ENCODE results near the gene MYEF2. TPM values are rescaled to one million over a fixed set of nuclear protein-coding genes. Genes with fewer than 3 reads are reported as not detected.
A peak's percentile ranks its signal among the peaks of the same experiment; 100 is the strongest.

The MYEF2 gene
- total RNA-seq (2016; rRNA removed; fragmentation: Illumina TruSeq; extraction: Trizol), result 9.6 and 10.3 TPM in 2 replicates
- 1.3 and 1.5 TPM in 2 replicates for total RNA-seq (2016; cell fraction: cytosol; rRNA removed; fragmentation: Illumina TruSeq; extraction: Trizol; ENCODE audit: low read depth)
- total RNA-seq (2016; cell fraction: insoluble cytoplasmic fraction; rRNA removed; fragmentation: Illumina TruSeq; extraction: Trizol), result 9.8 and 10.5 TPM in 2 replicates
- total RNA-seq (2016; cell fraction: membrane; rRNA removed; fragmentation: Illumina TruSeq; extraction: Trizol), result 2.8 and 2.9 TPM in 2 replicates
- total RNA-seq (2016; cell fraction: nucleus; rRNA removed; fragmentation: Illumina TruSeq; extraction: Trizol), result 20.3 and 22.4 TPM in 2 replicates
- polyA plus RNA-seq (2011; rRNA removed), result 10.1 and 10.5 TPM in 2 replicates
- 1.1 and 2.7 TPM in 2 replicates for polyA plus RNA-seq (2011; cell fraction: cytosol; rRNA removed)
- 14.4 and 27.1 TPM in 2 replicates for polyA plus RNA-seq (2011; cell fraction: nucleus; rRNA removed)
- polyA plus RNA-seq (2012), result 17.6 and 18.9 TPM in 2 replicates
- polyA plus RNA-seq (2016; cell fraction: cytosol; fragmentation: Illumina TruSeq; extraction: Trizol; ENCODE audit: low read depth), result 0.48 and 0.97 TPM in 2 replicates
- polyA plus RNA-seq (2016; cell fraction: insoluble cytoplasmic fraction; fragmentation: Illumina TruSeq; extraction: Trizol; ENCODE audit: low read depth), result 14.5 and 16.0 TPM in 2 replicates
- 2.0 and 2.5 TPM in 2 replicates for polyA plus RNA-seq (2016; cell fraction: membrane; fragmentation: Illumina TruSeq; extraction: Trizol; ENCODE audit: low read depth)
- polyA plus RNA-seq (2016; cell fraction: nucleus; fragmentation: Illumina TruSeq; extraction: Trizol; ENCODE audit: insufficient read depth, low read depth), result 31.6 and 32.7 TPM in 2 replicates
- 1.1 TPM in 1 of 2 replicates, not detected in the other for polyA minus RNA-seq (2011; rRNA and poly(A)+ RNA removed; ENCODE audit: low replicate concordance)
- 3.6 and 5.5 TPM in 2 replicates for polyA minus RNA-seq (2011; cell fraction: cytosol; rRNA and poly(A)+ RNA removed)
- 48.7 and 49.9 TPM in 2 replicates for polyA minus RNA-seq (2011; cell fraction: nucleus; rRNA and poly(A)+ RNA removed)
- Bru-seq, nascent RNA, result percentile 73 among the genes with signal in this experiment
- BruChase-seq, experiment 1, labeled RNA remaining after a 6-hour chase, result percentile 71 among the genes with signal in this experiment
- BruChase-seq, experiment 2, labeled RNA remaining after a 2-hour chase, result percentile 79 among the genes with signal in this experiment
- long read RNA-seq, experiment 1, partial matches to known transcripts, result 0 of 3 reads
- long read RNA-seq, experiment 1, other reads (novel, unspliced or antisense), result 3 of 3 reads
- long read RNA-seq, experiment 2, partial matches to known transcripts, result 1 of 13 reads
- long read RNA-seq, experiment 2, other reads (novel, unspliced or antisense), result 12 of 13 reads

DNA sequence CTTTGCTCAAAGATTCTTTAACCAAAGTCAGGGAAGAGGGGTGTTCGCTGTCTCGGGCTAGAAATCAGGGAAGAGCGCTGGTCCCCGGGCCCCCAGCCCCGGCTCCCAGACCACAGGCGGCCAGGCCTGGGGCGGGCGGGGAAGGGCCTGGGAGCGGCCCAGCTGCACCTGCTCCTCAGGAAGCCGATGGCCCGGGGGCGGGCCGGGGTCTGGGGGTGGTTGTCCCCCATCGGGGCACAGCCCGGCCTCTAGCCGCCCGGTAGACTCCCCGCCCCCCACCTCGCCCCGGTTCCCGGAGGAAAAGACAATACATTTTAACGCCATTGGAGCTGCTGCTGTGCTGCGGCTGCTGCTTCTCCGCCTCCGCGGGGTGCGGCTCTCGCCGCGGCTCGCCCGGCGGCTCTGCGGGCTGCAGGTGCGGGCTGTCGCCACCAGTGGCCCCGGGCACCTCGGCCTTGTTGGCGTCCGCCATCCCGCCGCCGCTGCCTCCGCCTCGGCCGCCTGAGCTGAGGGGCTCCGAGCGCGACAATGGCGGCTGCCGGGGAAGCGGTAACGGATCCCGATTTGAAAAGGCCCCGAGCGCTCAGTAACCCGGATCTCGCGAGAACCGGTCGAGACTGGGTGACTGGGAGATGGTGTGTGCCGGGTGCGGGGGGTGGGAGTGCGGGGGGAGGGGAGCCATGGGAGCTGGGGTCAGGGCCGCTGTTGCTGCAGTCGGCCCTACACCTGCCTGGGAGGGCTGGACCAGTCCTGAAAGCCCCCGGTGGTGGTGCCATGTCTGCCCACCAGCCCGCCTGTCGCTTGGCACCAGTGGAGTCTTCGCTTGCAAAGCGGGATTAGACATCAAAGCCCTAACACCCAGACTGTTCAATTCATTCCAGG lies at the start of gene MYEF2:
MYEF2 (minus strand) TSS at position 530 of the 882 bp plus-strand sequence; CDS start at position 472, 58 bp downstream.
- intact Hi-C loops (cut with micrococcal nuclease; ENCODE audit: unreplicated experiment), result no loop called here
- DNase-seq (ENCODE audit: low spot score) (peak; percentile 28), FAIRE-seq (no peak), ATAC-seq (peak; percentile 93)
- Histone ChIP-seq H3K36me3 (replicated peaks in 1 of 2; ENCODE audit: control insufficient read depth in 1 of 2, insufficient read depth in 2 of 2, low read length in 2 of 2) (no peaks in the 10 kb centered on the region), H3K27me3 (ENCODE audit: control insufficient read depth in 1 of 2, insufficient read depth in 2 of 2, low read length in 2 of 2) (0 out of 5 replicates have a peak, but pooled peaks cover 0 to 4% of the 10 kb centered on the region in 2 experiments), H2AFZ (ENCODE audit: low read length) (no peak within 1 kb of the TSS), H3K27ac (ENCODE audit: extremely low read length, insufficient read depth, low read length) (no peak within 1 kb of the TSS), H4K20me1 (ENCODE audit: insufficient read depth, low read length) (no peaks in the 10 kb centered on the region), H3K9me3 (ENCODE audit: low read length) (peaks cover 3% of the 10 kb centered on the region; the same call in 1 of the 2 replicates), H3K4me3 (replicated peaks in 1 of 3; ENCODE audit: insufficient read depth in 1 of 3, low read depth in 2 of 3, low read length in 3 of 3) (peak within 1 kb of the TSS; percentile 66 to 68 (median 66)), H3K79me2 (ENCODE audit: insufficient read depth, low read length) (peaks cover 4% of the 10 kb centered on the region), H3K9ac (ENCODE audit: insufficient read depth, low read depth, low read length) (peak within 1 kb of the TSS; percentile 72; the same call in 1 of the 2 replicates), H3K4me1 (ENCODE audit: insufficient read depth, low read length) (peaks cover 11% of the 10 kb centered on the region), H3K4me2 (ENCODE audit: low read depth, low read length) (peak within 1 kb of the TSS; percentile 65)
- 37% methylated on average over 19 of the region's 71 CpGs for WGBS (ENCODE audit: low lambda C conversion rate)
- CTCF ChIA-PET (ENCODE audit: low intra/inter-chr PET ratio, low total read pairs), result no interaction called here
- BruUV-seq (replicated peaks), result no TSS peak
- POLR2A ChIA-PET, result interaction anchor here (1.0 kb wide), 1 partner anchor 153 kb away, joined by 3 read pairs; the partner anchor contains the start of gene DUT
- in situ Hi-C loops (cut with HindIII; ENCODE audit: extremely low pct_ligation_motif_present, low pct_unique_long_range_greater_than_20kb), result no loop called here
- TF ChIP-seq ATF7-NPFF (CRISPR knock-in tag; IDR thresholded peaks at IDR 0.05; ENCODE audit: low read depth) (peak; percentile 71), MIER3 (CRISPR knock-in tag; IDR thresholded peaks at IDR 0.05; ENCODE audit: borderline replicate concordance) (no peak), MXI1 (IDR thresholded peaks at IDR 0.05; ENCODE audit: borderline replicate concordance, low read depth, low read length) (peak; percentile 49; the same call in 1 of the 3 replicates), NONO (IDR thresholded peaks at IDR 0.05) (no peak), NONO (CRISPR knock-in tag; conservative IDR thresholded peaks at IDR 0.05) (0 out of 2 replicates have a peak, but pooled peaks have one; percentile 23), ZNF557 (CRISPR knock-in tag; IDR thresholded peaks at IDR 0.05) (no peak), HNRNPLL (IDR thresholded peaks at IDR 0.05; ENCODE audit: low read depth, low read length, poor library complexity, severe bottlenecking) (peak; percentile 39), ZKSCAN1 (IDR thresholded peaks at IDR 0.05; ENCODE audit: low read length) (no peak), ZNF562 (CRISPR knock-in tag; IDR thresholded peaks at IDR 0.05; ENCODE audit: borderline replicate concordance) (peak; percentile 72; the same call in 1 of the 2 replicates), BRF2 (CRISPR knock-in tag; IDR thresholded peaks at IDR 0.05) (peak; percentile 57; the same call in 1 of the 2 replicates), ZNF598 (CRISPR knock-in tag; IDR thresholded peaks at IDR 0.05; ENCODE audit: borderline replicate concordance) (no peak), YY1 (IDR thresholded peaks at IDR 0.05; ENCODE audit: insufficient read depth, insufficient replicate concordance, low read depth, low read length) (peak; percentile 91), KDM3A (CRISPR knock-in tag; IDR thresholded peaks at IDR 0.05; ENCODE audit: low read depth) (no peak), CHD2 (IDR thresholded peaks at IDR 0.05; ENCODE audit: low read depth, low read length) (peak; percentile 96), SUZ12 (IDR thresholded peaks at IDR 0.05; ENCODE audit: low read depth, low read length) (no peak)
- TF ChIP-seq, protein P1, sequence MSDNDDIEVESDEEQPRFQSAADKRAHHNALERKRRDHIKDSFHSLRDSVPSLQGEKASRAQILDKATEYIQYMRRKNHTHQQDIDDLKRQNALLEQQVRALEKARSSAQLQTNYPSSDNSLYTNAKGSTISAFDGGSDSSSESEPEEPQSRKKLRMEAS (IDR thresholded peaks at IDR 0.05), result peak; percentile 85
- TF ChIP-seq, protein P2, sequence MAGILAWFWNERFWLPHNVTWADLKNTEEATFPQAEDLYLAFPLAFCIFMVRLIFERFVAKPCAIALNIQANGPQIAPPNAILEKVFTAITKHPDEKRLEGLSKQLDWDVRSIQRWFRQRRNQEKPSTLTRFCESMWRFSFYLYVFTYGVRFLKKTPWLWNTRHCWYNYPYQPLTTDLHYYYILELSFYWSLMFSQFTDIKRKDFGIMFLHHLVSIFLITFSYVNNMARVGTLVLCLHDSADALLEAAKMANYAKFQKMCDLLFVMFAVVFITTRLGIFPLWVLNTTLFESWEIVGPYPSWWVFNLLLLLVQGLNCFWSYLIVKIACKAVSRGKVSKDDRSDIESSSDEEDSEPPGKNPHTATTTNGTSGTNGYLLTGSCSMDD (CRISPR knock-in tag; IDR thresholded peaks at IDR 0.05), result no peak
